GM12872 (cell line): Measurements from ENCODE around the gene CRACDL.

Source experiments
- CTCF ChIP-seq: IDR thresholded peaks from 3 replicates; pipeline ENCODE4 v1.5.1; 2011; ENCODE audit warnings: low read depth, mild to moderate bottlenecking, low read length, moderate library complexity; ENCODE audit not compliant: insufficient read depth

Gene CRACDL

DNA sequence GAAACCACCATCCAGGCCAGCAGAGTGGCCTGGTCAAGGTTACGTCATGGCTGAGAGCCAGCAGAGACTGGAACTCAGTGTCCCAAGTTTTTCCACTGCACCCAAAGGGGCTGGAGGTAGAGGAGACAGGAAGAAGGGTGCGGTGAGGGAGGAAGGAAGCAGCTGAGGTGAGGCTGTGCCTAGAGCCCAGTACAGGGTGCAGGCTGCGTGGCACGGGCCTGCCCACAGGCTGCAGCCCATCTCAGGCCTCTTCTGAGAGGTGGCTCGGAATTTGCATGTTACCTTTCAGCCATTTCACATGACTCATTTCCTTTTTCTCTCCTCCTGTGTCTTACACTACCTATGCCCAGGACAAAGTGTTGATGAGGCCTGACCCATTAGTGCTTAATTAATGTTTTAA lies 191.4 kb downstream of the CRACDL start:
- TF ChIP-seq CTCF = no peak
